ENCODE data around the gene PRH2.

The PRH2 gene

DNA sequence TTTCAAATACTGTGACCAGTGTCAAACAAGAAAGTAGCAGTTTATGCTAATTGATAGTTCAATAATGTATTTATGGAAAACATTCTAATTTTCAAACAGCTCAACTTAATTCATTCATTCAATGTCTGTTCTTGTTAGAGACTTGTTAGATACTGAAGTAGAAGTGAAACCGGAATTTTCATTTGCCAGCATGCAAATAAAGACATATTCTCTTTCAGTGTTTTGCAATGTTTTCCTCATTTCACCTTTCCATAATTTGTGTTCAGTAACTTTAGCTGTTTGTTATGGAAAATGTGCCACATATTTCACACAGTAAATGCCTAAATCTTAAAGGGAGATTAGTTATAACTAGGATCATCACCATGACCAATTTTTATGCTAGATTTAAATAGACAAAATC lies 36.4 kb downstream of the PRH2 start:
- DNase-seq = no peak

DNA sequence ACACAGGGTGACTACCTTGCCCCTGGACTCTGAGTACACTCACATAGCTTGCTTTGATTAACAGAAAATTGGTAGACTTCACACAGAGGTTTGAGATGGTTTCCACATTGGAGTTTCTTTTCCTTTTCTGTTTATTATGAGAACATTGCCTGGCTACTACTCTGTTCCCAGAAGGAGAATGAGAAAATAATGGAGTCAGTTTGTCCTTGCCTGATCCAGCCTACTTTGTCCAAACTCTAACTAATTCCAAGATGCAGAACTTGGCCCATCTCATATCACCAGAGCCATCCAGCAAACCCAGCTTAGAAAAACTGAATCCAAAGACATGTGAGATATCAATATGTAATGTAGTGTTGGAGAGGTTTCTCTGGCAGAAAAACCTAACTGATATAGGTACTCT lies 37.3 kb downstream of the PRH2 start:
- no peak for DNase-seq

DNA sequence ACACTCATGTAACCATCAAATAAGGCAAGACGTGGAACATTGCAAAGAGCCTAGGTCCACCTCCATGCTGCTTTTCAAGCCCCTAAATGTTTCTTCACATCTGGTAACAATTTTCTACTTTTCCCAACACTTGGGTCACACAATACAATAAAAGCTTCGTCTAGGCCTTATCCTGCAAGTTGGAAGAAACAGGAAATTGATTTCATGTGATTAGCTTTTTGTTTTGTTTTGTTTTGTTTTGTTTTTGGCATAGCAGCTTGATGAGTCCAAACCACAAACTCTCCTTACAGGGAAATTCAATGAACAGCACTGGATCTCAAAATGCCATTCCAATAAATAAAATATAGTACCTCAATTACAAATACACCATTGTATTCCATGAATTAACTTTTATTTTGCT lies 38.4 kb downstream of the PRH2 start:
- no peak for DNase-seq

DNA sequence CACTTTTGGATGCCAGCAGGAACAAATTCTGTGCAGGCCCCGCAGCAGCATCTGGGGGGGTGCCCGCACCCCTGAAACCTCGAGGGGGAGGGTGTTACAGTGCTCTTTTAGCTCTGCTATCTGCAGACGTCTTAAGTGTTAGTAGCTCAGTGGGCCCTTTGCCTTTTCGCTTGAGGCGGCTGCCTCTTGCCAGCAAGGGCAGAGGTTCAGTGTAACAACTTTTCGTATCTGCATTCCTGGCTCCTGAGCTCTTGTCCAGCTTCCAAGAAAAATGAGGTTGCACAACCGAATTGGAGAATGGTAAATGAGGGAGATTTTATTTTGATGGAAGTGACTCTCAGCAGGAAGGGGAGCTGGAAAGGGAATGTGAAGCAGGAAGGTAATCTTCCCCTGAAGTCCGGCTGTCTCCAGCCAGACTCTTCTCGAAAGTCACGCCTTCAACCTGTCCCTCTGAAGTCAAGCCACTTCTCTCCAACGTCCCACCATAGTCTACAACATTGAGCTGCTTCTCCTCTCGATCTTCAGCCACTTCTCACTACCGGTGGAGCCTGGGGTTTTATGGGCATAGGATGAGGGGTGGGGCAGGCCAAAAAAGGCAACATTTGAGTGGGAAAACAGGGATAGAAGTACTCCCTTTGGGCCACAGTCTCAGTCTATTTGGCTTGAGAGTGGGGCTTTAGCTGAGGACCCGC lies 39.9 kb downstream of the PRH2 start:
- no peak for DNase-seq

- no peak for DNase-seq
Measured at GRCh38 chr12:10974965-10975364, 45.9 kb downstream of the PRH2 start.

DNA sequence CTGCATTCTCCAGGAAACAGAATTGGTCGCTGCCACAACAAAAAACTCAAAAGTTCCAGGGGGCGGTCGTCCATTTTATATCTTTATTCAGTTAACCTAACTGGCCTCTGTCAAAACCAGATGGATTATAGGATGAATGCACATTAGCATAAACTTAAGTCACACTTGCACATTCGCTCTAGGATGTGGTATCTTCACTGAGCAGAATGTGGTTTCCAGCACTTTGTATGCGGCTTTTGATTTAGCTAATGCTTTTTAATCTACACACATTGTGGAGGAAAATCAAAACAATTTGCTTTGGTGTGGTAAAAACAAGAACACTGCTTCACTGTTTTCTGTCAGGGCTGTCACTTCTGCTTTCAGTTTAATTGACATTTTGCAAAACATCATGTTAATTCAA lies 53.2 kb downstream of the PRH2 start:
- DNase-seq = no peak

Data from inflammatory macrophage treated with lipopolysaccharide for 4 hours (primary cell).